GM20431 (cell line): Measurements from ENCODE around the gene GOSR2.

Source experiments
- in situ Hi-C: fragments of 300-500 bp; cut with MseI, MboI; formaldehyde crosslinking; loops from one replicate; pipeline ENCODE4 v1.15.0; 2020; ENCODE audit warnings: low sequenced_read_pairs; ENCODE audit not compliant: unreplicated experiment

GOSR2 gene

DNA sequence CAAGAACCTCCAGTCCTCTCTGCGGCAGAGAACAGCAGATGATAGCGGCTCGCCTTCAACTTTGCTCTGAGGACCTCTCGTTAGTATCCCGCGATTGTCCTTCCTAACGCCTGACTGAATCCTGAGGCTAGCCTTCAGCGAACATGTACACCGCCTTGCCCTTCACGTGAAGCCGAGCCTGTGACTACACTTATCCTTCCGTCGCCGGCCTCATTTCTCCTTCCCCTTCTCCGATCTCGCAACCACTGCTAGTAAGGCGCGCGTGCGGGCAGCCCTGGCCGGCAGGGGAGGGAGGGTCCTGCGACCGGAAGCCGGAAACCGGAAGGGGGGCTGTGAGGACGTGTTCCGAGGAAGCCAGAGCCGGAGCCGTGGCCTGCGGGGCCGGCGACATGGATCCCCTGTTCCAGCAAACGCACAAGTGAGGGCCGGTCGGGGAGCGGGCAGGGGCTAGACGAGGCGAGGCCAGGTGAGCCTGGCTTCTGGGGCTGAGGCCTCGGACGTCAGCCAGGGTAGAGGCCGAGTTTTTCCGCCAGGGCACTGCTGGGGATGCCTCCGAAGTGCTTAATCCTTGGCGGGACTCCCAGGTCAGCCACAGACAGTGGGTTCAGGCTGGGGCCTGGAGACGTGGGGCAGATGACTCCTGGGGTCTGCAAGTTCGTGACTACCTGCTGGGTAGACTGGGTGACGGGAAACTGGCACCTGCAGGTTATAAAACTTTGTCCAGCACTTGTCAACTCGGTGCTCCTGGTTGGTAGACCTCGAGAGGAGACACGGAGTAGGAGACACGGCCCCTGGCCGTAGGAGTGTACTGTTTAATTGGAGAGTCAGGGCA, at the start of gene GOSR2:
TSS of gene GOSR2 (plus strand) at position 357 of the 832 bp plus-strand sequence. CDS start at position 390, 33 bp downstream.
- in situ Hi-C loops = no loop called here

DNA sequence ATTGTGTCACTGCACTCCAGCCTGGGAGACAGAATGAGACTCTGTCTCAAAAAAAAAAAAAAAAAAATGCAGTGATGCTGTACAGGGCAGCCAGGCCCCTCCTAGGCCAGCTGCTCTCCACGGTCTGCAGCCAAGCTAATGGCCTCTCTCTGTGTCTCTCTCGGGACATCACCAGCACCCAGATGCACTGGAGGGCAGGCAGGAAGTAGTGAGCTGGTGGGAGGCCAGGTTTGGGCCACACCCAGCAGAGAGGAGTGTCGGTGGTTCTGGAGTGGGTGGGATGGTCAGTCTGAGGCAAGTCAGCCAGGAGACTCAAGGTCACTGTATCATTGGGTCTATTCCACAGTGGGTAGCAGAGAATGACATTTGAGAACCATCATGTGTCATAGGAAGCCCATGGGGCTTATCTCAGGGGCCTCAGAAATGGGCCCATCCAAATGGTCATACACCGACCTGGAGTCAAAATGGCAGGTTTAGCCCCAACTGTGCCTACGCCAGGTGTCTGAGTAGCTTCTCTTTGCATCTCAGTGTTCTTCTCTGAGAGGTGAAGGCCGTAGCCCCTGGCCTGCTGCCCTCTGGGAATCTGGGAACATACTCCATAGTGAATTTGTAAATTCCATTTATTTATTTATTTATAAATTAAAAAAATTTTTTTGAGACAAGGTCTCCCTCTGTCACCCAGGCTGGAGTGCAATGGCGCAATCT, 48.9 kb upstream of the GOSR2 start:
- in situ Hi-C loops = no loop called here

DNA sequence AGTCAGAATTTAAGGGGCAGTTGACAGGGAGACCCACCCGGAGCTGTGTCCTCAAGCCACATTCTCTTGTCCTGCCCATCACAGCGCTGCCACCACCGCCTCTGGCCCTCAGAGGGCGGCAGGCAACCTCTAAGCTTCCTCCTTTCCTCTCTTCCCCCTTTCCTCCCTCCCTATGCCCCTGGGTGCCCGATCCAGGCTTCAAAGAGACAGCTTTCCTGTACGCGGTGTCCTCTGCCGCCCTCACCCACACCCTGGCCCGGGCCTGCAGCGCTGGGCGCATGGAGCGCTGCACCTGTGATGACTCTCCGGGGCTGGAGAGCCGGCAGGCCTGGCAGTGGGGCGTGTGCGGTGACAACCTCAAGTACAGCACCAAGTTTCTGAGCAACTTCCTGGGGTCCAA, 48.1 kb upstream of the GOSR2 start:
- in situ Hi-C loops = no loop called here

DNA sequence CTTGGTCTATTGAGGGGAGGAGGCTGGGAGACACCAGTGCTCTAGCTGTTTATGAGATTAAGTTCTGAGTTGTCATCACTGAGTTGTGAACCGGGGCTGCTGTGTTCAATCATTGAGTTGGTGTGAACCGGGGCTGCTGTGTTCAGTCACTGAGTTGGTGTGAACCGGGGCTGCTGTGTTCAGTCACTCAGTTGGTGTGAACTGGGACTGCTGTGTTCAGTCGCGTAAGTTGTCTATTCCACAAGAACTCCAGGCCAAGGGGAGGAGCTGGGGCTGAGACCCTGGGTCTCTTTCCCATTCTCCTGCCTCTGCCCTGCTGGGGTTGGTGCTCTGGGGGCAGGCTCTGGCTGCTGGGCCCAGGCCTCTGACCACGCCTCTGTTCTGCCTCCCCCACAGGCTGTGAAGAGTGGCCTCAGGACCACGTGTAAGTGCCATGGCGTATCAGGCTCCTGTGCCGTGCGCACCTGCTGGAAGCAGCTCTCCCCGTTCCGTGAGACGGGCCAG, 47.1 kb upstream of the GOSR2 start:
- in situ Hi-C loops = no loop called here

DNA sequence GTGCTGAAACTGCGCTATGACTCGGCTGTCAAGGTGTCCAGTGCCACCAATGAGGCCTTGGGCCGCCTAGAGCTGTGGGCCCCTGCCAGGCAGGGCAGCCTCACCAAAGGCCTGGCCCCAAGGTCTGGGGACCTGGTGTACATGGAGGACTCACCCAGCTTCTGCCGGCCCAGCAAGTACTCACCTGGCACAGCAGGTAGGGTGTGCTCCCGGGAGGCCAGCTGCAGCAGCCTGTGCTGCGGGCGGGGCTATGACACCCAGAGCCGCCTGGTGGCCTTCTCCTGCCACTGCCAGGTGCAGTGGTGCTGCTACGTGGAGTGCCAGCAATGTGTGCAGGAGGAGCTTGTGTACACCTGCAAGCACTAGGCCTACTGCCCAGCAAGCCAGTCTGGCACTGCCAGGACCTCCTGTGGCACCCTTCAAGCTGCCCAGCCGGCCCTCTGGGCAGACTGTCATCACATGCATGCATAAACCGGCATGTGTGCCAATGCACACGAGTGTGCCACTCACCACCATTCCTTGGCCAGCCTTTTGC, 46.5 kb upstream of the GOSR2 start:
- in situ Hi-C loops = no loop called here

DNA sequence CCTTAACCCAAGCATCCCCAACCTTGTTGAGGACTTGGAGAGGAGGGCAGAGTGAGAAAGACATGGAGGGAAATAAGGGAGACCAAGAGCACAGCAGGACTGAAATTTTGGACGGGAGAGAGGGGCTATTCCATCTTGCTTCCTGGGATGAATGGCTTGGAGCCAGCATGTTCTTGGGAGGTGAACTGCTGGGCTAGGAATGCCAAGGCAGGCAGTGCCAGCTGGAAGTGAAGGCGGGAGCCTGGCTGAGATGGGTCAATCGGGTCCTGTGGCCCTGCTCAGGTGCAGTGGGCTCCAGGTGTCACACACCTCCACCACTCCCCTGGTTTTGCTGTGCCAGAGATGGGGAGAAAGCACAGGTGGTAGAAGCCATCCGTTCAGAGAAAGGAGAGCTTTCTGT, 46.0 kb upstream of the GOSR2 start:
- in situ Hi-C loops = no loop called here

DNA sequence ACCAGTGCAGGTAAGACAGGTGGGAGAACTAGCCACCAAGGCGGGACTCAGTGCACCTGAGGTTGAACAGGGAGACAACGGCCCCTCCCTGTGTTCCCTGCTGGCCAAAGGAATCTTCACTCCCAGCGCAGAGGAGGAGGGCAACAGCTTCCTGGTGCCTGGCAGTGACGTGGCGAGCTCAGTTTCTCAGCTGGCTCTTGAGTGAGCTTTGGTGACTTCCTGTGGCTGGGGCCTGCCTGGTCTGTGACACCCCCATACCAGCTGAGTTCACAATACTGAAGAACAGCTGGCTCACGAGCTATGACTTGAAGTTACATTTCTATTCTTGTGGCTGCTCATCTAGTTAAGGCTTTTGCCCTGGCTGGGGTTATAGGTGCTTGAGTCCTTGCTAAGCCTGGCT, 45.5 kb upstream of the GOSR2 start:
- in situ Hi-C loops = no loop called here

DNA sequence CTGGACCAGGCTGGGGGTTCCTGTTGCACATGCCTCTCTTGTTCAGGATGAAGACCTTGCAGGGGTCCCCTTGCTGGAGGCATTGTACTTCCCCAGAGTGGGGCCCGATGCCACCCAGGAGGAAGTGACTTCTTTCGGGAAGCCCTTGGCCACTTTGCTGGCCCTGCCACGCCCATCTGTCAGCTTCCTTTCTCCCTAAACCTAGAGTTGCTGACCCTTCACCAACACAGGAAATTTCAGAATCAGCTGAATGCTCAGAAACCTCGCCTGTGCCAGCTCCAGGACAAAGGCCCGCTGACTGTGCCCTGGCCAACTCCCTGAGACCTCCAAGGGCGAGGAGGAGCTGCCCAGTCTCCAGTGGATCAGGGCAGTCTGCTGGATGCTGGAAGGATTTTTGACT, 44.9 kb upstream of the GOSR2 start:
- in situ Hi-C loops = no loop called here

DNA sequence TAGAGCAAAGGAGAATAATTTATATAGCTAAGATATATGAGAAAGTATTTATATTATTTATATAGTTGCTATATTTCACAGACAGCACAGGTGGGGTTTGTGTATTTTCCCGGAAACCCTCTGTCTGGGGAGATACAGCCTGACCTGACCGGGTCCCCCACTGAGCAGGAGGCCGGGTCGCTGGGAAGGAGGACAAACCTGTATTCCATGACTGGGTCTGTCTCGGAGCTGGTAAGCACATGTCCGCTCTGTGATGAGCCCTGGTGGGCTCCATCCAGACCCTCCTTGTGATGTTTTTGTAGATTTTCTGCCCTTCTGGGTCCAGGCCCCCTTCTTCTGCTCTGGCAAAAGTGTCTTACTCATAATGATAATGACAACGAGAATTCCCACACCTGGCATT, 43.9 kb upstream of the GOSR2 start:
- in situ Hi-C loops = no loop called here

DNA sequence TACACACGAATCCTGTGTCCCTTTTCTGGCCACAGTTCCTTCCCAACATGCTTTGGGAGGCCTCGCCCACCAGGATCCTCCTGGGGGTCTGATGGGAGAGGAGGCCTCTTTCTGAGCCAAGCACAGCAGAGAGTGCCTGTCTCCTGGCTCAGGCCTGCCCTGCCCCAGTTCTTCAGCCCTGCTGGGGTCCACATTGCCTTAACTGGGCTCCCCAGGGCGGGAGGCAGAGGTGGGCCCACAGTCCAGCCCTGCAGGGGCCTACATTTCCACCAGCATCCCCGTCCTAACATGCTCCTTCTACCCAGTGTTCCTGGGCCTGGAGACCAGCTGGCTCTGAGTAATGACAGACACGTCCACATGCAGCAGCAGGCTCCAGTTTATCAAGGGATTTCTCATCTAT, 41.9 kb upstream of the GOSR2 start:
- in situ Hi-C loops = no loop called here

DNA sequence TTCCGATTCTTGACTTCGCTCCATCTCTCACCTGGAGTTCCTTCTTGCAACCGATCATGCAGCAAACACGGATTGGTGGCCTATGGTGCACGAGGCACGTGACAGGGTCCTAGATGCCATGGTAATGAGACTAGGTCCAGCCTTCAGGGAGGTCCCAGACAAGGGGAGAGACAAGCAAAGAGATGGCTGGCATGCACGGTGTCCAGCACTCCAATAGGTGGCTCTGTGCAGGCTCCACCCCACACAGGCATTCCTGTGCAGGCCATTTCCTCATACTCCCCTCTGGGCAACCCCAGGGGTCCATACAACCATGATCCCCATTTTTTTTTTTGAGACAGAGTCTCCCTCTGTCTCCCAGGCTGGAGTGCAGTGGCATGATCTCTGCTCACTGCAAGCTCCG, 40.3 kb upstream of the GOSR2 start:
- in situ Hi-C loops = no loop called here

DNA sequence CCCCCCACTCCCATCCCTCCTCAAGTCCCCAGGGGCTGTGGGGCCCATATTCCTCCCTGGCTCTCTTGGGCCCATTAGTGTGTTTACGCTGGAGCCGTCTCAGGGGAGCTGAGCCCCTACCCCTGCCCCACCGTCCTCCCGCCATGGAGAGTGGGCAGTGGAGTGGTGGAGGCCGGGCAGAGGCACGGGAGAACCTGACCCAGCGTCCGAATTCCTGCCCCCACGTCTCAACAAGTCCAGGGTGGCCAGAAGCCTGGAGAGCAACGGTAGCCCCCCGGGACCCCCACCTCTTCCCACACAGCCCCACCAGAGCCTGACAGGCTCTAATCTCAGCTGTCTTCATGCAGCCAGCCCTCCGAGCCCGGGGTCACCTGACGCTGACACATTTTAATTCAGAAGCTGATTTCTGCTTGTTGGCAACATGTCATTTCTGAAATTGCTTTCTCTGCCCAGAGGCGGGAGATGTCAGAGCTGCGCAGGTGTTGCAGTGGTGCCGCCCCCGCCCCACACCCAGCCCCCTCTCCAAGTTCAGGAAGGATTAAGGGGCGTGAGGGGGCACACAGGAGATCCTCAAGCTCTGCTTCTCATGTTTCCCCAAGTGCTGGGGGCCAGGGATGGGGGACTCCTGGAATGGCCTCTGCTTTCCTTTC, 39.0 kb upstream of the GOSR2 start:
- in situ Hi-C loops = no loop called here

DNA sequence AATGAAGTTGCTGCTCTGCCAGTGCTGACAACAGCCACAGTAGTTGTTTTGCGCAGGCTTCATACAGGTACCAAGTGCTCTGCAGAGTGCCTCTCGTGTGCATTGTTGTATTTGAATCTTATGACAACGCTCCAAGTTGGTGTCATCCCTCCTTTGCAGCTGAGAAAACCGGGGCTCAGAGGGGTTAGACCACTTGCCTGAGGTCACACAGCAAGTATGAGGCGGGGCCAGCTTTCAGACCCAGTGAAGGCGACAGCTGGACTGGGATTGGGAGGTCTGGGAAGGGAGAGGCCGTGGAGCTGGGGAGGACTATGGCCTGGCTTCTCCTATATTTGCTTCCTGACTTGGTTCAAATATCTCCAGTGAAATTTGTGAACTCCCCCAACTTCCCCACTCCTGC, 38.4 kb upstream of the GOSR2 start:
- in situ Hi-C loops = no loop called here

DNA sequence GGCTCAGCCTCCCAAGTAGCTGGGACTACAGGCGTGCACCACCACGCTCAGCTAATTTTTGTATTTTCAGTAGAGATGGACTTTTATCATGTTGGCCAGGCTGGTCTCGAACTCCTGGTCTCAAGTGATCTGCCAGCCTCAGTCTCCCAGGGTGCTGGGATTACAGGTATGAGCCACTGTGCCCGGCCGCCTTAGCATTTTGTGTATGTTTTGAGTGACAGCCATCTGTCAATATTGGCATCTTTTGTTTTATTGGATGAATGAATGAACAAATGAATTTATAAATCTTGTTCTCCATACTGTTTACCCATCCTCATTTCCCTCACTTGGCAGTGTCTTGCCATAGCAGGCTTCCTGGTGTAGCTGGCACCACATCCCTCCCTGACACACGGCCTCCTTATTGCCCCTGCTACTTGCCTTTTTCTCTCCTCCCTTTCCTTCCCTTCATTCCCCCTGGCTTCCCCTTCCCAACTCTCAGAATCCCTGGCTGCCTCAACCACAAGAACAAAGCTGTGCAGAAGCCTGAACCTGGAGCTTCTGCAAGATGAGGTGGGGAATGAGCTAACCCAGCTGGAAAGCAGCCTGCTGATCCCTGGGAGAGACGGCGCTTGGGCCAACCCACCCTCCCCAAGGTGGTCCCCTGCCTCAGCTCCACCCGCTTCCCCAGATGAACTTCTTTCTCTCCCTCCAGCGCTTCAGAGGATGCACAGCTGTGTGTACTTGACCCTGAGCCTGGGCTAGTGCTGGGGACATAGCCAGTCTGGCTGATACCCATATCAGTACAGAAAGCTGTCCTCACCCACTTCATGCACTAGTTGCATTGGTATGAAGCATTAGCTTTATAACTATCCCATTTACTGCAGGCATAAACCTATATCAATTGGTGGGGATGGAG, 37.3 kb upstream of the GOSR2 start:
- in situ Hi-C loops = no loop called here

DNA sequence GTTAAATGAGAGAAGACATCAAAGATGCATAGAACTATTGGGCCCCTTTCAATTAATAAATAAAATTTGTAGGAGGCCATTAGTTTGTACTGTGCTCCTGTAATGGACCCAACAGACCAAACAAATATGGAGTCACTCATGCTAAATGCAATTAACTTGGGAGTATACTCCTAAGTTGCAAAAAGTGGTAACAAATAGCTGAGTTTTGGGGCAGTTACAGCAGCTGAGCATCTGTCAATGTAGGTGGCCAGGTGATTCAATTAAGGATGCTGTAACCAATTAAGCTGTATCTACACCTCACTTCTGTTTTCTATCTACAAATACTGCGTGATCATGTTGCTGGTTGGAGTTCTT, 36.7 kb upstream of the GOSR2 start:
- in situ Hi-C loops = no loop called here

DNA sequence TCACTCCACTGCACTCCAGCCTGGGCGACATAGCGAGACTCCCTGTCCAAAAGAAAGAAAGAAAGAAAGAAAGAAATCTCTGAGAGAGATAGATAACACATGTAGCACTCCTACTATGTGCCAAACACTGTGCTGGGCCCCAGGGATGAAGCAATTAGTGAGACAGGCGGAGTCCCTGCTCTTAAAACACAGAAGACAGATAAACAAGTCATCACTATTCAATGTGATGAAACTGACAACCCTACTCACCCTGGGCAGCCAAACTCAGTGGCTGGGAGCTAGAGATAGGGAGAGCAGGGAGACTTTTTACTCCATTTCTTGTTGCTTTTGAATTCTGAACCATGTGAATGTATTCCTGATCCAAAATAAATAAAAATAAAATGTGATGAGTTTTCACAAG, 35.2 kb upstream of the GOSR2 start:
- in situ Hi-C loops = no loop called here

DNA sequence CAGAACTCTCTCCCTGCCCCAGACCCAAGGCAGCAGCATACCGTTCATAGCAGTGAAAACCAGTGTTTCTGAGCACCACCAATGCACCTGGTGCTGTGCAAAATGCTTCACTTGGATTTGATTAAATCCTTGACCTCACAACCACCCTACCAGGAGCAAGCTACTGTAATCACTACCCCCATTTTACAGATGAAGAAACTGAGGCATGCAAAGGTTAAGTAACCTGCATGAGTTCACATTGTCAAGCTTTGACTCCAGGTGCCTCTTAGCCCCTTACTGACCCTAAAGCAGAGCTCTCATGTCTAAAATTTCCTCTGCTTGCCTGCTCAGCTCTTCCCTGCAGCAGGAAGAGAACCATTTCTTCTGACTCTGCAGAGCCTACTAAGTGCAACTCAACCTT, 34.2 kb upstream of the GOSR2 start:
- in situ Hi-C loops = no loop called here

DNA sequence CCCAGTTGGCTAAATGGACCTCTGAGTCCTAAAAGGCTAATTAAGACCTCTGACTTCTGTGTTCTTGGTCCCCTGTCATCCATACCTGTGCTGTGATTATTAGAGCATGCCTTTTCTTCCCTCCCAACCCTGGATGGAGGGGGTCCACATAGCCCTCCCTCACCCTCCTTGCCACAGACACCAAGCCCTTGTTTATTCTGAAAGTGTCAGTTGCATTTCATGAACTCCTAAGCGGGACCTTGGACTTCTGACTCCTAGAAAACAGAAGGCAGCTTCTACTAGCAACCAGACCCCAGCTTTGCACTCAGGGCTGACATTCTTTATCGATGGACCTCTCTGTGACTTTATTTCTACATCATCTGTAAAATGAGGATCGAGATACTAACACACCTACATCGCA, 33.4 kb upstream of the GOSR2 start:
- in situ Hi-C loops = no loop called here

DNA sequence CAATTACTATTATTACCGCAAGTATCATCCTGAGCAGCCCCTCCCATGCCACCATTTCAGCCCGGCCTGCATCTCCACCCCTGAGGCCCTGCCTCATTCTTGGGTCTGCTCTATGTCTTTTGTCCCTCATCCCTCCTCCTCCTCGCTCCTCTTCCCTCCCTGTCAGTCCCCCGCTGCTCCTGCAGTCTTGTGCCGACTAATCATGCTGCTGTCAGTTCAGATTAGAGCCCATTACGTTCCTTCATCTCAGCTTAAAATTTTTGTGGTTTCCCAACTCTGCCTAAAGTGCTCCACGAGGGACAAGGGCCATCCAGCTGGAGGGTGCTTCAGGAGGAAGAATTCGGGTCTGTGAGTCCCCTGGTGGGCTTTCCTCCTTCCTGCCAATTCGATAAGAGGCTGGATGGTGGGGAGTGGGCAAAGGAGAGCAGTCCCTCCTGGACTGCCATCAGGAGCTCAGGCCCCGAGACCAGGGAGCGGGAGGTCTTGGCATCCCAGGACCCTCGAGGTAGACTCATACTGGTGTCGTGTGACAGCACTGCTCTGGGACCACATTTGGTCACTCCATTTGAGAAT, 32.9 kb upstream of the GOSR2 start:
- in situ Hi-C loops = no loop called here

DNA sequence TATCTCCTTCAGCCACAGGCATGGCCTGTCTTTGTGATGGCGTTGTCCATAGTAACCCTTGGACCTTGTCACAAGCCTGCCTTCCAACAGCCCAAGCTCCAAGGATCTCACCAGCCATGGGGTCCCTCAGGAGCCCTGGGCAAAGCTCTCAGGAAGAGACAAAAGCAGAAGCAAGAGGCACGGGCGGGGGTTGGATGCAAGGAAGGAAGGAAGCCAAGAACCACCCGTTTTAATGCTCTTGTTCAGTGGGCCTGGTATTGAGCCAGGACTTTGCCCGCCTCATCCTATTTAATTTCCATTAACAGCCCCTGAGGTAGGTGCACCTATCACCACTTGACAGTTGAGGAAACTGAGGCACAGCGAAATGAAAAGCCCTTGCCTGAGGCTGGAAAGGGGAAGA, 32.3 kb upstream of the GOSR2 start:
- in situ Hi-C loops = no loop called here
